ENCODE results near the gene ARID5A. TPM values are rescaled to one million over a fixed set of nuclear protein-coding genes. Genes with fewer than 3 reads are reported as not detected.

Gene ARID5A
- total and polyA plus RNA-seq, 10 of the 15 experiments (the other 5 are each of a cell fraction or from before 2014, with no cell fraction given), result 0.76 to 87.1 (median 37.6) TPM

DNA sequence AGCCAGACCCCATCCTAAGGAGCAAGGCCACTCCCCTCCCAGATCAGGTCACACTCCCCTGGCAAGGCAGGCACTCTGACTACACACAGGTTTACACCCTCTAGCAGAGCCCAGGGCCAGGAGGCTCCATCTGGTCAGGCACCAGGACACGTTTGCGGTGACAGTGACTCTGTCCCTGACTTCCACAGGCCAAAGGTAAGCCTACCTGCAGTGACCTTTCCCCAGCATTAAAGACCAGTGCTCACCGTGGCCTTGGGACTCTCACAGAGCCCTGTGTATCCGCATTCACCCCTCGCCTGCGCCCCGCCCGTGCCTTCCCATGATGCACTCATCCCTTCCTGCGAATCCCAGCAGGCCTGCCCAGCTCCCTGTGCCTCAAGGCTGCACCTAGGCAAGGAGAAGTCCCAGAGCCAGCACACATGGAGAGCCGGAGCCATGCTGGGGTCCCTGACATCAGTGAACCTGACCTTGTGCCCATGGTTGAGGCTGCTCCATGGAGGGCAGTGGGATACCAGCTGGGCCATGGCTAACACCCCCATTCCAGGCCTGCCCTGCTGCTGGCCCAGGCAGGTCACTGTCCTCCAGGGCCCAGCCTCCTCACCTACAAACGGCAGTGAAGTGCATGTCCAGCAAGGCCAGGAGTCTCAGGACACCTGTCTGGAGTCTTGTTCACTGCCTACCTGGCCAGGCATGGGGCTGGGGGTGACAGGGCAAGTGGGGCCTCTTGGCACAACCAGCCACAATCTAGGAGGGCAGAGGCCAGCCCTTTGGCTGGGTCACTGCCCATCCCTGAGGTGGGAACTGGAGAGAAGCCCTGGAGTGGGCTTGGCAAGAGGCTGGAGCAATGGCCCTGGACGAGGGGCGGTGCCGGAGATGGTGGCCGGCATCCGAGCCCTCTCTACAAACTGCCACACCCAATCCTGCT lies 34.4 kb upstream of the ARID5A start:
- whole genome bisulfite sequencing (ENCODE audit: insufficient coverage, insufficient replicate concordance, low lambda C conversion rate, missing lambda C conversion rate), result 88% methylated on average over 16 of the region's 16 CpGs

GRCh38 chr2:96502891-96503636 lies 33.5 kb upstream of the ARID5A start:
- no peaks in the 10 kb centered on the region for H3K9me3 ChIP-seq (replicated peaks; ENCODE audit: control insufficient read depth, insufficient read depth, low read length)
- no peaks in the 10 kb centered on the region for H4K20me1 ChIP-seq (ENCODE audit: control insufficient read depth, insufficient read depth)
- FAIRE-seq (no peak), DNase-seq (ENCODE audit: low read depth, low spot score) (no peak), ATAC-seq (peak; percentile 26)
- no peaks in the 10 kb centered on the region for H3K79me2 ChIP-seq (ENCODE audit: control insufficient read depth, insufficient read depth, low read length)
- H3K27ac ChIP-seq (ENCODE audit: control insufficient read depth, insufficient read depth), result peak overlapping the region; percentile 39
- ChIA-PET RAD21 (ENCODE audit: unreplicated experiment) (no interaction called here), SMC1A (ENCODE audit: uncharacterized antibody, unreplicated experiment) (interaction anchor here (0.6 to 2.9 kb wide), 3 partner anchors 14 to 95 kb away, joined by 3 to 10 read pairs (median 4); no protein-coding TSS in a partner anchor), CTCF (interaction anchor here (1.0 to 13.0 kb wide), 4 partner anchors 11 to 510 kb away, joined by 3 to 307 read pairs (median 12); no protein-coding TSS in a partner anchor), POLR2A (interaction anchor here (0.5 to 0.8 kb wide), 2 partner anchors 17 to 271 kb away, joined by 3 read pairs; no protein-coding TSS in a partner anchor)
- H3K9ac ChIP-seq (ENCODE audit: control insufficient read depth, insufficient read depth, low read length), result no peak overlapping the region; the same call in 1 of the 2 replicates
- WGBS (ENCODE audit: insufficient coverage, insufficient replicate concordance, low lambda C conversion rate, missing lambda C conversion rate), result 24% methylated on average over 13 of the region's 13 CpGs
- peaks cover 37% of the 10 kb centered on the region for H3K4me1 ChIP-seq (ENCODE audit: control insufficient read depth, insufficient read depth, low read length)
- peak overlapping the region; percentile 77 for H2AFZ ChIP-seq (ENCODE audit: control insufficient read depth, low read depth, low read length)
- H3K4me3 ChIP-seq, result no peak overlapping the region
- H3K4me2 ChIP-seq (ENCODE audit: control insufficient read depth, insufficient read depth), result peak overlapping the region; percentile 67
- no peaks in the 10 kb centered on the region for H3K27me3 ChIP-seq (replicated peaks in 1 of 2; ENCODE audit: control insufficient read depth in 2 of 2, insufficient read depth in 2 of 2, low read length in 1 of 2)
- in situ Hi-C loops (cut with MboI), result no loop called here
- H3K36me3 ChIP-seq (ENCODE audit: control insufficient read depth in 2 of 2, insufficient read depth in 2 of 2, low read length in 1 of 2), result no peaks in the 10 kb centered on the region
- peak; percentile 59 for TF ChIP-seq MEF2B (IDR thresholded peaks at IDR 0.05; ENCODE audit: partially characterized antibody, poor library complexity, severe bottlenecking)
- 0 out of 2 replicates have a peak, but pooled peaks have one; percentile 12 for TF ChIP-seq GATAD2B (conservative IDR thresholded peaks at IDR 0.05; ENCODE audit: low read depth)
- TF ChIP-seq ASH2L (IDR thresholded peaks at IDR 0.05; ENCODE audit: borderline replicate concordance, low read depth), result no peak
- BruUV-seq (replicated peaks), result no TSS peak
- intact Hi-C loops (cut with micrococcal nuclease; ENCODE audit: unreplicated experiment), result no loop called here

More for the DNA sequence above, 34.4 kb upstream of the ARID5A start:
- ChIA-PET POLR2A (interaction anchor here (0.5 to 0.8 kb wide), 2 partner anchors 17 to 272 kb away, joined by 3 read pairs; no protein-coding TSS in a partner anchor), RAD21 (ENCODE audit: unreplicated experiment) (interaction anchor here (0.7 to 1.0 kb wide), 2 partner anchors 10 to 16 kb away, joined by 3 read pairs; no protein-coding TSS in a partner anchor), SMC1A (ENCODE audit: uncharacterized antibody, unreplicated experiment) (interaction anchor here (0.6 to 1.6 kb wide), 3 partner anchors 10 to 94 kb away, joined by 3 to 4 read pairs (median 4); no protein-coding TSS in a partner anchor), CTCF (interaction anchor here (0.6 to 13.0 kb wide), 4 partner anchors 10 to 231 kb away, joined by 3 to 307 read pairs (median 12); no protein-coding TSS in a partner anchor)
- in situ Hi-C loops (cut with MboI), result no loop called here
- H3K79me2 ChIP-seq (ENCODE audit: control insufficient read depth, insufficient read depth, low read length), result no peaks in the 10 kb centered on the region
- intact Hi-C loops (cut with micrococcal nuclease; ENCODE audit: unreplicated experiment), result no loop called here
- H3K27ac ChIP-seq (ENCODE audit: control insufficient read depth, insufficient read depth), result peak overlapping the region; percentile 71
- peak overlapping the region; percentile 65 for H3K4me2 ChIP-seq (ENCODE audit: control insufficient read depth, insufficient read depth)
- TF ChIP-seq TCF3 (IDR thresholded peaks at IDR 0.05; ENCODE audit: borderline replicate concordance, insufficient read depth, low read depth, low read length) (no peak), PAX5 (IDR thresholded peaks at IDR 0.05; ENCODE audit: borderline replicate concordance, low read depth, low read length) (0 out of 2 replicates have a peak, but pooled peaks have one; percentile 2)
- no peak overlapping the region for H3K4me3 ChIP-seq
- DNase-seq (ENCODE audit: low read depth, low spot score) (no peak), FAIRE-seq (no peak), ATAC-seq (peak; percentile 45)
- no peaks in the 10 kb centered on the region for H3K36me3 ChIP-seq (ENCODE audit: control insufficient read depth in 2 of 2, insufficient read depth in 2 of 2, low read length in 1 of 2)
- peak overlapping the region; percentile 52; the same call in 1 of the 2 replicates for H3K9ac ChIP-seq (ENCODE audit: control insufficient read depth, insufficient read depth, low read length)
- H2AFZ ChIP-seq (ENCODE audit: control insufficient read depth, low read depth, low read length), result peak overlapping the region; percentile 59
- no TSS peak for BruUV-seq (replicated peaks)
- H3K27me3 ChIP-seq (replicated peaks in 1 of 2; ENCODE audit: control insufficient read depth in 2 of 2, insufficient read depth in 2 of 2, low read length in 1 of 2), result no peaks in the 10 kb centered on the region
- H3K9me3 ChIP-seq (replicated peaks; ENCODE audit: control insufficient read depth, insufficient read depth, low read length), result no peaks in the 10 kb centered on the region
- H4K20me1 ChIP-seq (ENCODE audit: control insufficient read depth, insufficient read depth), result no peaks in the 10 kb centered on the region
- peaks cover 37% of the 10 kb centered on the region for H3K4me1 ChIP-seq (ENCODE audit: control insufficient read depth, insufficient read depth, low read length)

Data from GM12878 (cell line).